AG04450 (cell line): ENCODE data around the gene CHRNB2. TPM values are rescaled to one million over a fixed set of nuclear protein-coding genes. Genes with fewer than 3 reads are reported as not detected.
A peak's percentile ranks its signal among the peaks of the same experiment; 100 is the strongest.
"Not testable (repeated sequence)": the region's sequence is repeated elsewhere in the genome, so short reads cannot be mapped to it uniquely, and the experiment has no call there.

Experiments
- CTCF ChIA-PET: fragments of 300-600, 350-600 bp; formaldehyde crosslinking; extraction: SDS; loops from one replicate; lab custom pipeline; 2022; ENCODE audit warnings: antibody characterized with exemption, inconsistent platforms; lab: Charles Lee
- POLR2A ChIA-PET: fragments of 350-600 bp; formaldehyde crosslinking; extraction: SDS; loops from one replicate; lab custom pipeline; 2021; ENCODE audit warnings: antibody characterized with exemption, inconsistent platforms; lab: Yijun Ruan, JAX
- DNase-seq: peaks from one replicate; pipeline ENCODE4 v3.0.0-alpha.2; 2011; ENCODE audit warnings: low read depth, low spot score
- H3K27ac ChIP-seq: one replicate; pipeline ENCODE4 v1.5.1; 2012; ENCODE audit warnings: low read depth, low read length, control low read depth
- H3K27me3 ChIP-seq: one replicate; pipeline ENCODE4 v1.6.0; 2012; ENCODE audit warnings: low read length; ENCODE audit not compliant: control insufficient read depth, insufficient read depth
- H3K4me3 ChIP-seq: 2 replicates; pipeline ENCODE4 v1.5.1; 2011; ENCODE audit warnings: mild to moderate bottlenecking, low read depth, low read length, control low read depth
- H3K9me3 ChIP-seq: 2 replicates; pipeline ENCODE4 v1.5.1; 2012; ENCODE audit warnings: low read length; ENCODE audit not compliant: control insufficient read depth, insufficient read depth
- CTCF ChIP-seq: IDR thresholded peaks from 2 replicates; pipeline ENCODE4 v1.5.1; 2011; ENCODE audit warnings: low read depth, low read length, control low read depth, inconsistent platforms
- polyA plus RNA-seq: library from polyadenylated mRNA; depleted of rRNA; stranded (reverse); fragments of >200 nt; gene quantifications from 2 replicates; pipeline ENCODE4 v1.2.3, GENCODE V29; 2011

The CHRNB2 gene
- polyA plus RNA-seq, 1 experiment, result 0.06 TPM

DNA sequence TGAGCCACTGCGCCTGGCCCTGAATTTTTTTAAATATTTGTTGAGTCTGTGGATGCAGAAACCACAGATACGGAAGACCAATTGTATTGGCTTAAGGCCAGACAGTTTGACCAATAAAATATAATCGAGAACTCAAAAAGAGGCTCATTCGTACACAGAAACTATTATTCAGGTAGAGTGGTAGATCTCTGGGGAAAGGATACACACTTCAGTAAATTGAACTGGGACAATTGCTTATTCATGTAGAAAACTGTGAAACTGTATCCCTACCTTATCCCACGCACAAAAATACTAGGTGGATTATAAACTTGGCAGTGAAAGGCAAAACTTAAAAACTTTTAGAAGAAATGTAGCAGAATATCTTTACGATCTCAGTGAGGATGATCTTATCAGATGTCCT is 40.4 kb upstream of the CHRNB2 start:
- POLR2A ChIA-PET, result no interaction called here
- DNase-seq, result no peak
- CTCF ChIA-PET, result no interaction called here
- no peak for TF ChIP-seq CTCF
- no peak overlapping the region for H3K27ac ChIP-seq
- H3K9me3 ChIP-seq, result no peaks in the 10 kb centered on the region; the same call in 1 of the 2 replicates
- no peak overlapping the region for H3K4me3 ChIP-seq
- H3K27me3 ChIP-seq, result peaks cover 18% of the 10 kb centered on the region

- peaks cover 10% of the 10 kb centered on the region for H3K27me3 ChIP-seq
- CTCF ChIA-PET, result no interaction called here
- POLR2A ChIA-PET, result interaction anchor here (0.7 kb wide), 1 partner anchor 50 kb away, joined by 3 read pairs; no protein-coding TSS in a partner anchor
- no peaks in the 10 kb centered on the region; the same call in 1 of the 2 replicates for H3K9me3 ChIP-seq
- H3K27ac ChIP-seq, result no peak overlapping the region
- TF ChIP-seq CTCF, result no peak
- no peak for DNase-seq
- H3K4me3 ChIP-seq, result no peak overlapping the region
Observed at GRCh38 chr1:154529308-154529707, 38.3 kb upstream of the CHRNB2 start.

DNA sequence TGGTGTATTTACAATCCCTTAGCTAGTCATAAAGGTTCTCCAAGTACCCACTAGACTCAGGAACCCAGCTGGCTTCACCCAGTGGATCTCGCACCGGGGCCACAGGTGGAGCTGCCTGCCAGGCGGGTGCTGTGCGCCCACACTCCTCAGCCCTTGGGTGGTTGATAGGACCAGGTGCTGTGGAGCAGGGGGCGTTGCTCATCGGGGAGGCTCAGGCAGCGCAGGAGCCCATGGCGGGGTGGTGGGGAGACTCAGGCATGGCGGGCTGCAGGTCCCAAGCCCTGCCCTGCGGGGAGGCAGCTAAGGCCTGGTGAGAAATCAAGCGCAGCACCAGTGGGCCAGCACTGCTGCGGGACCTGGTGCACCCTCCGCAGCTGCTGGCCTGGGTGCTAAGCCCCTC is 35.6 kb upstream of the CHRNB2 start:
- H3K27me3 ChIP-seq, result peaks cover 18% of the 10 kb centered on the region
- H3K9me3 ChIP-seq, H3K27ac ChIP-seq, H3K4me3 ChIP-seq, DNase-seq, POLR2A ChIA-PET: not testable (repeated sequence)
- CTCF ChIA-PET, result interaction anchor here (0.6 kb wide), 2 partner anchors 44 to 52 kb away, joined by 4 to 8 read pairs; no protein-coding TSS in a partner anchor

DNA sequence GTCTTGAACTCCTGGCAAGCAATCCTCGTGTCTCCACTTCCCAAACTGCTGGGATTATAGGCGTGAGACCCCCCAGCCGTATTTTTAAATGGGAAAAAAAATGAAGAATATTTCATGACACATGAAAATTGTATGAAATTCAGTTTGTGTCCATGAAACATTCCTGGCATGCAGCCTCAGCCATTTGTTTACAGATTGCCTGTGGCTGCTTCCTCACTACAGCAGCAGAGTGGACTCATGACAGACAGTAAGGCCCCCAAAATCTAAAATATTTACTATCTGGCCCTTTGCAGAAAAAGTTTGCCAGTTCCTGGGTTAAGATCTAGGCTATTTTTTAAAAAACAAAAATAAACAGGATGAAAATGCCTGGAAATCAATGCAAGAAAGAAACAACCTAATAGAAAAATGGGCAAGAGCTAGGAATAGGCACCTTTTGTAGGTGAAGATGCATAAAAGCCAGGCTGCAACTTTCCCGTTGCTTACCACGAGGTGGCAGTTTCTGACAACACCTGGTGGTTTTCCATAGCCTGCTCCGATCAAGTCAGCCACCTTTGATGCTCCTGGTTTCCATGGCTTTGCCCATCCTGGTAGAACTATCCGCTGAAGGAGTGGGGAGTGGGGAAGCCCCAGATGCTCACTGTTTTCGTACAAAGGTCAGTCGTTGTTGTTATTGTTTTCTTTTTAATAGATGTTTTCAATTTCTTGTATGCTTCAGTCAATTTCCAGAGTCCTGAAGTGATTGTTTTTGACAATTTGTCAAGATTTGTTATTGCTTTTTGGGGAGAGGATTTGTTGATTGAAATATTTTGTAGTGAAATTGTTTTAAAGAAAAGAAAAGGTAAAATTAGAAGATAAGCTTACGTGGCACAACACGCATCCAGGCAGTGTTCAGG is 33.4 kb upstream of the CHRNB2 start:
- H3K9me3 ChIP-seq, result peaks cover 4% of the 10 kb centered on the region; the same call in 1 of the 2 replicates
- H3K27ac ChIP-seq, result no peak overlapping the region
- POLR2A ChIA-PET, result interaction anchor here (0.7 kb wide), 1 partner anchor 13 kb away, joined by 3 read pairs; no protein-coding TSS in a partner anchor
- no peak for DNase-seq
- CTCF ChIA-PET, result interaction anchor here (0.7 to 2.1 kb wide), 3 partner anchors 13 to 410 kb away, joined by 4 to 5 read pairs (median 4); no protein-coding TSS in a partner anchor
- peak; percentile 51 for TF ChIP-seq CTCF
- H3K27me3 ChIP-seq, result peaks cover 31% of the 10 kb centered on the region
- H3K4me3 ChIP-seq, result no peak overlapping the region

GRCh38 chr1:154536570-154536969 is 31.0 kb upstream of the CHRNB2 start:
- POLR2A ChIA-PET, result interaction anchor here (0.6 kb wide), 1 partner anchor 52 kb away, joined by 4 read pairs; no protein-coding TSS in a partner anchor
- peaks cover 38% of the 10 kb centered on the region for H3K27me3 ChIP-seq
- H3K27ac ChIP-seq, result no peak overlapping the region
- H3K9me3 ChIP-seq, result peaks cover 4% of the 10 kb centered on the region; the same call in 1 of the 2 replicates
- no peak for DNase-seq
- no peak for TF ChIP-seq CTCF
- no peak overlapping the region for H3K4me3 ChIP-seq
- CTCF ChIA-PET, result interaction anchor here (1.6 kb wide), 1 partner anchor 10 kb away, joined by 10 read pairs; no protein-coding TSS in a partner anchor
